Measurements from ENCODE around the gene MSI2. TPM values are rescaled to one million over a fixed set of nuclear protein-coding genes. Genes with fewer than 3 reads are reported as not detected.

Gene MSI2
- total RNA-seq, 1 donor from 2014 or later: 60.6 TPM

- TF ChIP-seq, protein P1, sequence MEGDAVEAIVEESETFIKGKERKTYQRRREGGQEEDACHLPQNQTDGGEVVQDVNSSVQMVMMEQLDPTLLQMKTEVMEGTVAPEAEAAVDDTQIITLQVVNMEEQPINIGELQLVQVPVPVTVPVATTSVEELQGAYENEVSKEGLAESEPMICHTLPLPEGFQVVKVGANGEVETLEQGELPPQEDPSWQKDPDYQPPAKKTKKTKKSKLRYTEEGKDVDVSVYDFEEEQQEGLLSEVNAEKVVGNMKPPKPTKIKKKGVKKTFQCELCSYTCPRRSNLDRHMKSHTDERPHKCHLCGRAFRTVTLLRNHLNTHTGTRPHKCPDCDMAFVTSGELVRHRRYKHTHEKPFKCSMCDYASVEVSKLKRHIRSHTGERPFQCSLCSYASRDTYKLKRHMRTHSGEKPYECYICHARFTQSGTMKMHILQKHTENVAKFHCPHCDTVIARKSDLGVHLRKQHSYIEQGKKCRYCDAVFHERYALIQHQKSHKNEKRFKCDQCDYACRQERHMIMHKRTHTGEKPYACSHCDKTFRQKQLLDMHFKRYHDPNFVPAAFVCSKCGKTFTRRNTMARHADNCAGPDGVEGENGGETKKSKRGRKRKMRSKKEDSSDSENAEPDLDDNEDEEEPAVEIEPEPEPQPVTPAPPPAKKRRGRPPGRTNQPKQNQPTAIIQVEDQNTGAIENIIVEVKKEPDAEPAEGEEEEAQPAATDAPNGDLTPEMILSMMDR (IDR thresholded peaks at IDR 0.05; ENCODE audit: unreplicated experiment): no peak
- peak; percentile 19 for DNase-seq (ENCODE audit: low spot score)
- no peaks in the 10 kb centered on the region for H3K9me3 Mint-ChIP-seq (ENCODE audit: unreplicated experiment)
- H3K27ac Mint-ChIP-seq (ENCODE audit: unreplicated experiment): peak overlapping the region; percentile 41
- H3K4me3 Mint-ChIP-seq (ENCODE audit: unreplicated experiment): no peak overlapping the region
- H3K27me3 Mint-ChIP-seq (ENCODE audit: unreplicated experiment): peaks cover 3% of the 10 kb centered on the region
- peaks cover 8% of the 10 kb centered on the region for H3K4me1 Mint-ChIP-seq (ENCODE audit: unreplicated experiment)
- no peaks in the 10 kb centered on the region for H3K36me3 Mint-ChIP-seq (ENCODE audit: low read depth, unreplicated experiment)
Observed at GRCh38 chr17:57553991-57554825, 297.9 kb downstream of the MSI2 start.

- Mint-ChIP-seq H3K27me3 (ENCODE audit: unreplicated experiment) (peaks cover 3% of the 10 kb centered on the region), H3K4me3 (ENCODE audit: unreplicated experiment) (no peak overlapping the region), H3K9me3 (ENCODE audit: unreplicated experiment) (no peaks in the 10 kb centered on the region), H3K36me3 (ENCODE audit: low read depth, unreplicated experiment) (no peaks in the 10 kb centered on the region), H3K27ac (ENCODE audit: unreplicated experiment) (no peak overlapping the region), H3K4me1 (ENCODE audit: unreplicated experiment) (peaks cover 6% of the 10 kb centered on the region)
- TF ChIP-seq, protein P1 (IDR thresholded peaks at IDR 0.05; ENCODE audit: unreplicated experiment): no peak
- DNase-seq (ENCODE audit: low spot score): no peak
Observed at GRCh38 chr17:57554826-57555635, 298.7 kb downstream of the MSI2 start.

- DNase-seq (ENCODE audit: low spot score): no peak
- H3K27ac Mint-ChIP-seq (ENCODE audit: unreplicated experiment): no peak overlapping the region
- H3K36me3 Mint-ChIP-seq (ENCODE audit: low read depth, unreplicated experiment): no peaks in the 10 kb centered on the region
- peaks cover 1% of the 10 kb centered on the region for H3K27me3 Mint-ChIP-seq (ENCODE audit: unreplicated experiment)
- TF ChIP-seq, protein P1 (IDR thresholded peaks at IDR 0.05; ENCODE audit: unreplicated experiment): no peak
- no peaks in the 10 kb centered on the region for H3K9me3 Mint-ChIP-seq (ENCODE audit: unreplicated experiment)
- H3K4me1 Mint-ChIP-seq (ENCODE audit: unreplicated experiment): peaks cover 7% of the 10 kb centered on the region
- no peak overlapping the region for H3K4me3 Mint-ChIP-seq (ENCODE audit: unreplicated experiment)
Observed at GRCh38 chr17:57555636-57556175, 299.4 kb downstream of the MSI2 start.

- Mint-ChIP-seq H3K27me3 (ENCODE audit: unreplicated experiment) (peaks cover 7% of the 10 kb centered on the region), H3K27ac (ENCODE audit: unreplicated experiment) (no peak overlapping the region), H3K9me3 (ENCODE audit: unreplicated experiment) (no peaks in the 10 kb centered on the region), H3K4me1 (ENCODE audit: unreplicated experiment) (peaks cover 14% of the 10 kb centered on the region), H3K36me3 (ENCODE audit: low read depth, unreplicated experiment) (no peaks in the 10 kb centered on the region), H3K4me3 (ENCODE audit: unreplicated experiment) (no peak overlapping the region)
- TF ChIP-seq, protein P1 (IDR thresholded peaks at IDR 0.05; ENCODE audit: unreplicated experiment): no peak
- DNase-seq (ENCODE audit: low spot score): no peak
Observed at GRCh38 chr17:57556320-57556719, 300.0 kb downstream of the MSI2 start.

Data from endothelial cell (in vitro differentiated cells).